SK-N-MC (cell line): ENCODE results near the gene BCAS4.

Source experiments
- EZH2 ChIP-seq: fragments of 200-600 bp; sonication (generic); IDR thresholded peaks from one replicate; pipeline ENCODE4 v1.6.1; 2017; ENCODE audit warnings: antibody characterized with exemption
- FOXP2 ChIP-seq: optimal IDR thresholded peaks from 2 replicates; pipeline ENCODE3; 2011; ENCODE audit warnings: mild to moderate bottlenecking, moderate library complexity; ENCODE audit not compliant: insufficient read depth; ENCODE audit errors: extremely low read length, control extremely low read depth
- POLR2AphosphoS5 ChIP-seq: IDR thresholded peaks from 2 replicates; pipeline ENCODE4 v1.6.1; 2012; ENCODE audit warnings: mild to moderate bottlenecking, low read depth, low read length, borderline replicate concordance

GRCh38 chr20:50810063-50810462, 15.2 kb downstream of the BCAS4 start:
- no peak for TF ChIP-seq EZH2
- TF ChIP-seq POLR2AphosphoS5 = no peak
- TF ChIP-seq FOXP2 = no peak
